ENCODE data around the gene PPP1R1C.
"Not testable (repeated sequence)": the region's sequence is repeated elsewhere in the genome, so short reads cannot be mapped to it uniquely, and the experiment has no call there.

PPP1R1C gene, protein sequence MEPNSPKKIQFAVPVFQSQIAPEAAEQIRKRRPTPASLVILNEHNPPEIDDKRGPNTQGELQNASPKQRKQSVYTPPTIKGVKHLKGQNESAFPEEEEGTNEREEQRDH

DNA sequence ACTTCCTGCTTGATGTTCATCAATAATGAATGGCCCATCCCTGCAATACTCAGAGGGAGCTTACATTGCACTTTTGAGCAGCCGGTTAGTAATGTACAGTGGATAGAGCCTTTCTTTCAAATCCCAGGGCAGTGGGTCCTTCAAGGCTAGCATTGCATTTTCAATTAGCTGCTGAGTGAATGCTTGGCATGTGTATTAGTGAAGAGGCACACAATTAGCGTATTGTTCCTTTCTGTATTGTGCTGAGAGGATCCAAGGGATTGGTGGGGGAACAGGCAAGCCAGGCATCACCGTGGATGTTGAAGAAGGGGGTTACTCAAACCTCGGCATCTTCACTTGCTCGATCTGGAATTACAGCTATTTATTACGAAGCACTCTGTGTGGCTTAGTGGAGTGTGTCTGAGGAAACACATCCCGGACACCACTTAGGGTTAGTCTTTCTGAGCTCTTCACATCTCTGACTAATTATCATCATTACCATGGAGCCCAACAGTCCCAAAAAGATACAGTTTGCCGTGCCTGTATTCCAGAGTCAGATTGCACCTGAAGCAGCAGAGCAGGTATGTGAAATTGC lies at the start of gene PPP1R1C:
PPP1R1C (plus strand) TSS at position 222 of the 574 bp plus-strand sequence; CDS start at position 480, 258 bp downstream.
- DNase-seq, result no peak

DNA sequence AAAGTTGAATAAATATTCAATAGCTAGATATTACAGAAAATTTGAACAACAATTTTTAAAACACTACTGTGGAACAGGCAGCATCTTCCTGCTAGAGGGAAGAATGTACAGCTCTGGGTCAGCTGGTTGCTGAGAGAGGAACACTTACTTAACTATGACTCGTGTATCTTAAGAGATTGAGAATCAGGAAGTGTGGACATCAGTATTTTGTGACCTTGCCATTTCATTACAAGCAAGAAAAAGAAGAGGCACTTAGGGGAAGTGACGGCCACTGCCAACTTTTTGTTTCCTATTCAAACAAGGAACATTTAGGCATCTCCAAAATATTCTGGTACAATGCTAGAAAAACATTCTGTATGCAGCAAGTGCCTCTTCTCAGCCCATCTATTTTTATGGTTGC lies 48.2 kb upstream of the PPP1R1C start:
- DNase-seq, result no peak

- no peak for DNase-seq
These were observed 42.1 kb upstream of the PPP1R1C start for GRCh38 chr2:181943411-181944124.

DNA sequence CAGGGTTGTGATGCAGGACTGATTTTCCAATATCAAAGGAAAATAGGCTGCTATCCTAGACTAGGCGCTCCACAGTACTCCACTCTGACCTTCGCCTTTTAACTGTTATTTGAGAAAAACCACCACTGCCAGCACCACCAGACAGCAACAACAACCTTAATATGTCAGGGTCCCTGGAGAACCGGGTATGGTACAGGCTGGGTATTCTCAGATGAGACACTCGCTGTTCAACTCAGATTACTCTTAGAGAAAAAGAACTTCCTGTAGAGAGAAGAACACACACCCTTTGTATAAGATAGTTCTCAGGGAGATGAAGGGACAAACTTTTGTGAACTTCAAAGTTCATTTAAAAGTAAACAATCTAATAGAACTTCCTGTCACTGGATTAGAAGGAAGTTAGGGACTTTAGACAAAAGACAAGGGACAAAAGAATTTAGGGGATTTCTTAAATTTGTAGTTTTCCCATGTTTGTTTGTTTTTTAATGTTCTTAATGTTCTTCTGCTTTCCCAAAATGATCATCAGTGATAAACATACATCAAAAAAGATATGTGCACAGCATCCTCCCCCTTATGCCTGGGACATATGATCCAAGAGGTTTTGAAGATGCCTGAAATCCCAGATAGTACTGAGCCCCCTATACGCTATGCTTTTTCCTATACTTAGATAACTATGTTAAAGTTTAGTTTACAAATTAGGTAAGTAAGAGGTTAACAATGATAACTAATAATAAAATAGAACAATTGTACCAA lies 41.3 kb upstream of the PPP1R1C start:
- no peak for DNase-seq

DNA sequence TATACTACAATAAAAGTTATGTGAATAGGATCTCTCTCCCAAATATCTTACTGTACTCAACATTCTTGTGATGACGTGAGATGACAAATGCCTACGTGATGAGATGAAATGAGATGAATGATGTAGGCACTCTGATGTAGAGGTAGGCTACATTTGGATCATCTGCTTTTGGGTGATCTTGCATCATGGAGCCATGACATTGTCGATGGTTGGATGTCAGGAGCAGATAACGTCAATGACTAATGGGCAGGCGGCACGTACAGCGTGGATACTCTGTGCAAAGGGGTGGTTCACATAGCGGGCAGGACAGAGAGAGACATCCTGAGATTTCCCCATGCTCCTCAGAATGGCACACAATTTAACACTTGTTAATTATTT lies 40.8 kb upstream of the PPP1R1C start:
- no peak for DNase-seq

DNA sequence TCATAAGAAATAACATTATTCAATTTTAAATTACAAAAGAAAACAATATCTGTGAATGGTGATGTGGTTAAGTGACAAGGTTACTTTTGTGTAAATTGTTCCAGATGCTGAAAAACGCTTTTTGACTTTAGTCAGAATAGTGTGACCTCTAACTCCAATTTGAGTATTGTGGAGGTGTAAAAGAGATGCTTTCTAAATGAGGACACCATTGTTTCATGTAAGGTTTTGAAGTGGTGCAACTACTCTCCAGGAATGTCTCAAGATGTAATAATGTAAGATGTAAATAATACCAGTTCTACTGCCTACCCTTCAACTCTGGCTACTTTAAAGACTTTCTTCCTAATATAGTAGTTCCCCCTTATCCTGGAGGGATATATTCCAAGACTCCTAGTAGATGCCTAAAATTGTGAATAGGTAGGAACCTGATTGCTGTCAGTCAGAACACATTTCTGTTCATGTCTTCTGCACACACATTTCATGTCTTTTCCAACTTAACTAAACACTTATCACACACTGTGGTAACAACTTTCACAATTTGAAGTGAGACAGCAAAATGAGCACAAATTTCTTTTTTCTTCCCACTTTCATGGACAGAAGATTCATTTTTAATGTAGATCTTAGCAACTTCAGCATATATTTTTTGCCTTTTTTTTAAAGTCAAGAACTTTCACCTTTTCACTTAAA lies 39.1 kb upstream of the PPP1R1C start:
- no peak for DNase-seq

DNA sequence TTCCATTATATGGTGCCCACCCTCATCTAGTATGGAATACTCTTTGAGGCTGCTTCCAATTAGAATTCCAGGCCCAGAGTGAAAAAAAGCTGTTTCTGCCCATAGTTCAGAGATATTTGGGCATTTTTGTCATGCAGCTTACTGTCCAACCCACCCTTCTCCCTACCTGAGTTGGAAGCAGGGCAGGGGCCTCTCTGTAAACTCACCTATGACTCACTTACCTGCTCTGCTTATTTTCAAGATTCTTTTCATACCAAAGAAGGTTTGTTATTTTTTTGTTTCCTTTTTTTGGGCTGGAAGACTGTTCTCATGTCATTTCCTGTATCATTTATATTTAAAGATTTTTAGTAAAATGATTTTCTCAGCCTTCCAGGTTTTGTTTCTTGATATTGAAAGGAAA lies 38.4 kb upstream of the PPP1R1C start:
- DNase-seq, result no peak

DNA sequence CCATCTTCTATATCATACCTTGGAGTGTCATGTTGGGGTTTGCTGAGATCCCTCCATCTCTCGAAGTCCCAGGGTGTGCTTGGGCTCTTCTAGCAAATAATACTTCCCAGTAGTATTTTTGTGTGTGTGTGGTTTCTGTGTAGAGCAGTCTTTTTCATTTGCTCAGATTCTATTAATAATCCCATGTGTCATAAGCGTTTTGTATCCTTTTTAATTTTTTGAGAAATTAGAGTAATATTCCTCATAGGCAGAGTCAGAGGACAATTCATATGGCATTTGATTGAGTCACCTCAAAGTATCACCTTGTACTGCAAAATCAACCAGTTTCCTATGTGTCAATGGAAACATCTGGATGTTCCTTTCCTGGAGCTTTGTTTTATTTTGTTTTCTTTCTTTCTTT lies 37.4 kb upstream of the PPP1R1C start:
- no peak for DNase-seq

- DNase-seq, result no peak
These were observed 36.6 kb upstream of the PPP1R1C start for GRCh38 chr2:181949047-181949446.

GRCh38 chr2:181952404-181953226 lies 33.0 kb upstream of the PPP1R1C start:
- no peak for DNase-seq

- DNase-seq, result no peak
These were observed 31.6 kb upstream of the PPP1R1C start for GRCh38 chr2:181953881-181954537.

- DNase-seq, result no peak
These were observed 31.1 kb upstream of the PPP1R1C start for GRCh38 chr2:181954538-181954883.

DNA sequence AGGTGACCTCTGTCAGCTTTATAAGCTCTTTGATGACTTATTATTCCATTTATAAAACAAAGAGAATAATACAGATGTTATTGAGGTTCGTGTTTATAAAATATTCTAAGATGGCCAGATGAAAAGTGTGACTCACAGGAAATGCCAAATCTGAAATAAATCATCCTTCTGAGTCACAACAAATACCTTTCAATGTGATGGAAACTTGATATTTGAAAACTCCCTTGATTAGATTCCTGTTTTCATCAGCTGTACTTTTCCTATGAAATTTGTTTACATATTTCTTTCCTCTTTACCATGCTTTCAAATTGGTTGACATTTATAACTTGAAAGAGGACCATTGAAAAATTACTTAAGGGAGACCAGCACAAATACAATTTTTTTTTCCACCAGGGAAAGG lies 30.6 kb upstream of the PPP1R1C start:
- DNase-seq, result no peak

GRCh38 chr2:181955866-181956265 lies 29.8 kb upstream of the PPP1R1C start:
- not testable (repeated sequence) for DNase-seq

GRCh38 chr2:181957668-181958067 lies 28.0 kb upstream of the PPP1R1C start:
- DNase-seq, result no peak

- DNase-seq, result no peak
These were observed 26.9 kb upstream of the PPP1R1C start for GRCh38 chr2:181958726-181959125.

DNA sequence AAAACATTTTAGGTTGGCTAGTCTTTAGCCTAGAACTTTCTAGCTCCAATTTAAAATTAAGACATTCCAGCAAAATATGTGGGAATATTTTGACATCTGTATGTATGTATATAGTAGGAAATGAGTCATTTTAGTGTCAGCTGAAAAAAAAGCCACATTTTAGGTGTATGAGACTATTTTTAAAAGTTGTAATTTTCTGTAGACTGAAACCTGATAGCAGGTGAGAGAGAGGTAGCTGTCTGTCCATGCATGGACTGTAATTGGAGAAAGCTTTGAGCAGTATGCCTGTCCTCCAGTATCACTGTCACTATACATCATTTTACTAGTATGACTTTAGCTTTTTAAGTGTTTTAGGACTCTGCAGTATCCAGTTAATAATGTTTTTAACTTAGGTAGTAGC lies 26.1 kb upstream of the PPP1R1C start:
- no peak for DNase-seq

DNA sequence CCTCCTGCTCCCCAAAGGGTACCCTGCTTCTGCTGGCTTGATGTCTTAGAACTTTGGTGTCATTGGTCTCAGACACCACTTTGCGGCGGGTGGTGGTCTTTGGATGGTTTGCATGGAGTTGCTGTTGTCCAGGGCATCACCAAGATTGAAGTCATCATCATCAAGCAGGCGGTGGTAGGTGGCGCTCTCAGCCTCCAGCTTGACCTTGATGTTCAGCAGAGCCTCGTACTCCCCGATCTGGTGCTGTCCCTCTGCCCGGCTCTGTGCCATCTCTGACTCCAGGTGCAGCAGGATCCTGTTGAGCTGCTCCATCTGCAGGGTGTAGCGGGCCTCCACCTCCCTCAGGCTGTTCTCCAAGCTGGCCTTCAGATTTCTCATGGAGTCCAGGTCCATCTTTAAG lies 24.5 kb upstream of the PPP1R1C start:
- not testable (repeated sequence) for DNase-seq

- no peak for DNase-seq
These were observed 23.5 kb upstream of the PPP1R1C start for GRCh38 chr2:181962142-181962541.

GRCh38 chr2:181970160-181970794 lies 15.4 kb upstream of the PPP1R1C start:
- no peak for DNase-seq

GRCh38 chr2:181971032-181971431 lies 14.6 kb upstream of the PPP1R1C start:
- no peak for DNase-seq

Measured in cortex of kidney (tissue), 1 donor.